HT1080 (cell line): ENCODE measurements around the gene SMTN. TPM values are rescaled to one million over a fixed set of nuclear protein-coding genes. Genes with fewer than 3 reads are reported as not detected.
A peak's percentile ranks its signal among the peaks of the same experiment; 100 is the strongest.
"Not testable (repeated sequence)": the region's sequence is repeated elsewhere in the genome, so short reads cannot be mapped to it uniquely, and the experiment has no call there.

Source experiments
- DNase-seq: peaks from one replicate; pipeline ENCODE4 v3.0.0-alpha.2; 2015; ENCODE audit warnings: low read depth
- total RNA-seq: library from RNA; depleted of rRNA; stranded (reverse); fragments of >200 nt; shearing (Covaris generic); gene quantifications from 2 replicates; pipeline ENCODE4 v1.2.3, GENCODE V29; 2014

The SMTN gene
- total RNA-seq, 1 experiment from 2014 or later = 96.3 TPM

DNA sequence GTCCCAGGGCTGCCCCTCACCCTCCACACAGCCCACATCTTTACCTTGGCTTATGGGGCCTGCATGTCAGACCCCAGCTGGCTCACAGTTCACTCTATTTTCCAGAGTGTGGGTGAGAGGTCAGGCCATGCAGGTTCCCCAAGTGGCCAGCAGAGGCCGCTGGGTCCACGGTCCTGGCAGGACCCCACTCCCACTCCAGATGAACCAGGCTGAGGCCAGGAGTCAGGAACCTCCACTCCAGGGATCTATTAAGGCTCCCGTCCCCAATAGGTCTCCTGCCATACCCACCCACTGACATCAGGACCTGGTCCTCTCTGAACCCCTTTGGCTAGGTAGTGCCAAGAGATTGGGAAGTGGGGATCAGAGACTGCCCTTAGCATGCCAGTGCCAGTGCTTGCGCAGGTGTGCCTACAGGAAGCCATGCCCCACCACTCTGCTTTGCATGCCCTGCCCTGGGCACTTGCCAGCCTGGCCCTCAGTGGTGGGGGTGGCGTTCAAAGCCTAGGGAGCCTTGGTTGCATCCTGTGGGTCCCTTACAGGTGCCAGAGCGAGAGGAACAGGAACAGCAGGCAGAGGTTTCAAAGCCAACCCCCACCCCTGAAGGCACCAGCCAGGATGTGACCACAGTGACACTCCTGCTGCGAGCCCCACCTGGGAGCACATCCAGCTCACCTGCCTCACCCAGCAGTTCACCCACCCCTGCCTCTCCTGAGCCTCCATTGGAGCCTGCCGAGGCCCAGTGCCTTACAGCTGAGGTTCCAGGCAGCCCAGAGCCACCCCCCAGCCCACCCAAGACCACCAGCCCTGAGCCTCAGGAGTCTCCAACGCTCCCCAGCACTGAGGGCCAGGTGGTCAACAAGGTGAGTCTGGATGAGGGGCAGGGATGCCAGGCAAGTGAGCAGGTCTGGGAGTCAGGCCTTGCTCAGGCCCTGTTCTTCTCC lies 8.3 kb downstream of the SMTN start:
- no peak for DNase-seq

DNA sequence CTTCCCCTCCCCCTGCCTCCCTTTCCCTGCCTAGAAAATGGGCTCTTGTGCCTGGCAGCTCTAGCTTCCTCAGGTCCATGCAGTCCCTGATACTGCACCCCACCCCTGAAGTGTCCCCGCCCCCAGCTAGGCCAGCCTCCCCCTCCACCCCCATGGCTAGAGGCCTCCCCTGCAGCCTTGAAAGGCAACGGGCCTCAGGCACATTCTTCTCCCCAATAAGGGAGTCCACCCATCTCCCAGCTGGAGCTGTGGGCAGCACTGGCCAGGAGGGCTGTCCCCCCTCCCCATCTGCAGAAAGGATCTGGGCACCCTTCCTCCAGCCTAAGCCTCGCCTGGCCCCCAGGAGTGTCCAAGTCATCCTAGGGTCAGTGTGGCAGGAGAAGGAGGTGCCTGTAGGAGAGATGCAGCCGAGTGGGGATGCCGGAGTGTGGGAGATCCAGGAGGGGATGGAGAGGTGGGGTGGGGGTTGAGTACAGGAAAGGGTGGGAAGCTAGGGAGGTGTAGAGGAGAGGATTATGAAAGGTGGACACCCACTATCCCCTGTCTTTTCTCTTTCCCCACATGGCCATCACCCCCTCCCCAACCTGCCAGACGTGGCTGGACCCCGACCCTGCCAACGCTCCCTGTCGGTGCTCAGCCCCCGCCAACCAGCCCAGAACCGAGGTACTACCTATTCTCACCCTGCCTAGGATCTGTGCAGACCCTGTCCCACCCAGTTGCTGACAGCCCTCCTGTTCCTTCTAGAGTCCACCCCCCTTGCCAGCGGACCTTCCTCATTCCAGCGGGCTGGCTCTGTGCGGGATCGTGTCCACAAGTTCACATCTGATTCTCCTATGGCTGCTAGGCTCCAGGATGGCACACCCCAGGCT lies 9.3 kb downstream of the SMTN start:
- DNase-seq = no peak

DNA sequence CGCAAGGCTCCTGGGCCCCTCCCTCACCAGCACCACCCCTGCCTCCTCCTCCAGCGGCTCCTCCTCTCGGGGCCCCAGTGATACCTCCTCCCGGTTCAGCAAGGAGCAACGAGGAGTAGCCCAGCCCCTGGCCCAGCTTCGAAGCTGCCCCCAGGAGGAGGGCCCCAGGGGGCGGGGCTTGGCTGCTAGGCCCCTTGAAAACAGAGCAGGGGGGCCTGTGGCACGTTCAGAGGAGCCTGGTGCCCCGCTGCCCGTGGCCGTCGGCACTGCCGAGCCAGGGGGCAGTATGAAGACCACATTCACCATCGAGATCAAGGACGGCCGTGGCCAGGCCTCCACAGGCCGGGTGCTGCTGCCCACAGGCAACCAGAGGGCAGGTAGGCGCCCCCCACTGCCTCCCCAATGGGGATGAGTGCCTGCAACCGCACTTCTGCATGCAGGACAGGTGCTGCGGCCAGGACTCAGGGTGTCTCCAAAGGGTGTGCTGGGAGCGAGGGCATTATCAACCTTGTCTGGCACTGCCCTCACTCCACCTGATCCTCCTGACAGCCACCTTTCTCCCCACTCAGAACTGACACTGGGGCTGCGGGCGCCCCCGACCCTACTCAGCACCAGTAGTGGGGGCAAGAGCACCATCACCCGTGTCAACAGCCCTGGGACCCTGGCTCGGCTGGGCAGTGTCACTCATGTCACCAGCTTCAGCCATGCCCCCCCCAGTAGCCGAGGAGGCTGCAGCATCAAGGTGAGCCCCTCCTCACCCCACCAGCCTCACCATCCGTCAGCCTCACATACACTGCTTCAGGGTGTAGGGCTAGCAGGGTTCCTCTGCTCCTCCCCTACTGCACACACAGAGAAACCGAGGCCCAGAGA lies 10.2 kb downstream of the SMTN start:
- no peak for DNase-seq

DNA sequence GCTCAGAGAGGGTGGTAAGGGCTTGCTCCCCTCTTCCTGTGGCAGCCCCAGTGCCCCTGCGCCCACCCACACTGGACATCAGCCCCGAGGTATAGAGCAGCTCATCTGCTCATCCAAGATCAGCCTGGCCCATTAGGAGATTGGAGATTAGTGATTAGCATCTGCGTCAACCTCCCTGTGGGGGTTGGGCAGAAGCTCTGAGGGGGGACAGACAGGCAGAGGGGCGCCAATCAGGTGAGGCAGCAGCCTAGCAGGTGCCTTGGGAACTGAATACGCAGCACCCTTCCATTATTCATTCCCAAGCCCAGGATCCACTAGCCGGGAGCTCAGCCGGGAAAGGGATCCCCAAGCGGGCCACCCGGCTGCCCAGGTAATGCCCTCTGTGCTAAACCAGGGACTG lies 11.0 kb downstream of the SMTN start:
- no peak for DNase-seq

DNA sequence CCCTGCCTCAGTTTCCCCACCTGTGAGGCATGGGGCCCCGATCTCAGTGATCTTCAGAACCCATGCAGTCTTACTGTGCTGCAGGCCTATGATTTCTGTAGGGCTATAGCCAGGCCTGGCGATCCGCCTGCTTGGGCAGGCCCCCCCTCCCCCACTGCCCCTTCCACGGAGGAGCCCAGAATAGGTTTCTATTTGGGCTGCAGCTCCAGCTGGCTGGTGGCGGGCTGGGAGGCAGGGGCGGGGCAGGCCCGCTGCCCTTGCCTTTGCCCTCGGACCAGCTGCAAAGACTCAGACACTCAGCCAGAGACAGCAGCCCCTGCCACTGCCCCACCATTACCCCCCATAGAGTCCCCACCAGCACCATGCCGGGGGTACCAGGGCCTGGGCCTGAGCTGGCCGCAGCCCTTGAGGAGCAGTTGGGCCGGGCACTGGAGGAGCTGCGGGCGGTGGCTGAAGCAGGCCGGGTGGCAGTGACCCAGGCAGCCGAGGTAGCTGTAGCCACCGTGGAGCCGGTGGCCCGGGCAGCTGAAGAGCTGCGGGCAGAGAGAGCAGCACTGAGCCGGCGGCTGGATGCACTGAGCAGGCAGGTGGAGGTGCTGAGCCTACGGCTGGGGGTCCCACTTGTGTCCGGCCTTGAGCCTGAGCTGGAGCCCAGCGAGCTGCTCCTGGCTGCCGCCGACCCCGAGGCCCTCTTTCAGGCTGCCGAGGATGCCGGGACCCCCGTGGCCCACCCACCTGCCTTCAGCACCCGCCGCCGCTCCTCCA lies 12.2 kb downstream of the SMTN start:
- no peak for DNase-seq

DNA sequence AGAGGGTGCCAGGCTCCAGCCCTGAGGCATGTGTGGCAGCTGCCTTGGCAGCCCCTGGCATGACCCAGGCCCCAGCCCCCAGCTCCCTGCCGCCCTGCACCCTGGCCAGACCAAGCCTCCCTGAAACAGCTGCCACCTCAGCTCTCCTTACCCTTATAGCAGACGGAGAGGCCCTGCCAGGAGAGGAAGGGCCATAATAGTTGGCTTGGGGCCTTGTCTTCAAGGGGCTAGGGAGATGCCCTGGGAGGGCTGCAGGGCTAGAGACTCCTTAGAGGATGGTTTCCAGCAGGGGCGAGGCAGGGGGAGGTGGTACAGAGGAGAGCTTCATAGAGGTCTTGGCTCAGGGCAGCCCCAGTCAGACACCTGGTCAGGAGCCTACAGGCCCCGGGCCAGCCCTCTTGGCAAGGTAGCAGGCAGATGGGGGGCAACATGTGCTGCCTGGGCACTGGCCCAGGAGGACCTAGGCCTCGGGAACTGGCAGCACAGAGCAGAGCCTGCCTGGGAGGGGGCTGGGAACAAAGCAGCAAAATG lies 13.0 kb downstream of the SMTN start:
- no peak for DNase-seq

DNA sequence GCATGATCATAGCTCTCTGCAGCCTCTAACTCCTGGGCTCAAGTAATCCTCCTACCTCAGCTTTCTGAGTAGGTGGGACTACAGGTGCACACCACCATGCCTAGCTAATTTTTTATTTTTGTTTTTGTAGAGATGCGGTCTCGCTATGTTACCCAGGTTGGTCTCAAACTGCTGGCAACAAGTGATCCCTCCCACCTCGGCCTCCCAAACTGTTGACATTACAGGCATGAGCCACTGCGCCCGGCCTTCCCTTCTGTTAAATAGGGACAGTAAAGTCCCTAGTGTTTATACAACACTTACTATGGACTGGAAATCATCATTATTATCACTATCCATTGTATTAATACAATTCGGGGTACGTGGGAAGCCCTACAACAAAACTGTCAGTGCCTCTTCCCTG lies 13.6 kb downstream of the SMTN start:
- no peak for DNase-seq

DNA sequence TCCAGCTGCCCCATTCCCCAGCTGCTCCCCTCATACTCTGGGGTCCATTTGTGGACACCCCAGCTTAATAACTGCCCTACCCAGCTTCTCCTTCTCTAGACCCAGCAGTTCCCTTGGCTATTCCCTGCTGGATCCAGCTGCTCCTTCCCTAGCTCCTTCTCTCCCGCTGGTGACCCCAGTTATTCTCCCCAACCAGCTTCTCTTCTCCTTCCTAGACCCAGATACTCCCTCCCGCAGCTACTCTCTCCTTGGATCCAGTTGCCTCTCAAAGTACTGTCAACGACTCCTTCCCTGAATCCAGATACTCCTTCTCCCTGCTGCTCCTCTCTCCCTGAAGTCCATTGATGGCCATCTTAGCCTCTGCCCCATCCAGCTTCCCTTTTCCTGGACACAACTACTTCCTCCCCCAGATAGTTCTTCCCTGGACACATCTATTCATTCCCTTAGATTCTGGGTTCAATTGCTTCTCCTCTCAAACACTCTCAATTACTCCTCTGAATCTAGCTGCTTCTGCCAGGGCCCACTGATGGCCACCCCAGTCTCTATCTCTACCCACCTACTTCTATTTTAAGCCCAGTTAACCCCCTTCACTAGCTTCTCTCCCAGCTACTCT lies 14.6 kb downstream of the SMTN start:
- no peak for DNase-seq

DNA sequence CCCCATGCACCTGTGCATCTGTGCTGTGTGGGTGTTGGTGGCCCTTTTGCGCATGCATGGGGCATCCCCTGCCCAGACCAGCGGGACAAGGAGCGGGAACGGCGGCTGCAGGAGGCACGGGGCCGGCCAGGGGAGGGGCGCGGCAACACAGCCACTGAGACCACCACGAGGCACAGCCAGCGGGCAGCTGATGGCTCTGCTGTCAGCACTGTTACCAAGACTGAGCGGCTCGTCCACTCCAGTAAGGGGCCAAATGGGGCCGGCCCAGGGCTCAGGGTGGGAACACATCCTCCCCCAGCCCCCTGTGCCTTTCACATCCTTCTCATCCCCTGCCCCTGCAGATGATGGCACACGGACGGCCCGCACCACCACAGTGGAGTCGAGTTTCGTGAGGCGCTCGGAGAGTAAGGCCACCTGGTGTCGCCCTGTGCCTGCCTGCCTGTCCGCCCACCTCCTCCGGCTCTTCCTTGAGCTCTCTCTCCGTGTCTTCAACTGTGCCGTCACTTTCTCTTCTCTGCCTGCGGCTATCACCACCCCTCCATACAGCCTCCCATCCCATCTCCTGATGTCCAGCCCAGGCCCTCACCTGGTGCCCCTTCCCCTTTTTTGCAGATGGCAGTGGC lies 15.7 kb downstream of the SMTN start:
- DNase-seq = no peak

DNA sequence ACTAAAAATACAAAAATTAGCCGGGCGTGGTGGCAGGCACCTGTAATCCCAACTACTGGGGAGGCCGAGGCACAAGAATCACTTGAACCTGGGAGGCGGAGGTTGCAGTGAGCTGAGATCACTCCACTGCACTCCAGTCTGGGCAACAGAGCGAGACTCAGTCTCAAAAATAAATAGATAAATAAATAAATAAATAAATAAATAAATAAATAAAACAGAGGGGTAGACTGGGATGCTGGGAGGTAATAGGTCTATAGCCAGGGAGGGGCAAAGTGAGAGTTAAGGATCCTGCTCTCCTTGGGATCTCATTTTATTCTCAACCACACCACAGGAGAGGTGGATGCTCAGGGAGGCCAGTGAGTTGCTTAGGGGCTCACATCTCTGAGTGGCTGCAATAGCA lies 16.4 kb downstream of the SMTN start:
- not testable (repeated sequence) for DNase-seq

DNA sequence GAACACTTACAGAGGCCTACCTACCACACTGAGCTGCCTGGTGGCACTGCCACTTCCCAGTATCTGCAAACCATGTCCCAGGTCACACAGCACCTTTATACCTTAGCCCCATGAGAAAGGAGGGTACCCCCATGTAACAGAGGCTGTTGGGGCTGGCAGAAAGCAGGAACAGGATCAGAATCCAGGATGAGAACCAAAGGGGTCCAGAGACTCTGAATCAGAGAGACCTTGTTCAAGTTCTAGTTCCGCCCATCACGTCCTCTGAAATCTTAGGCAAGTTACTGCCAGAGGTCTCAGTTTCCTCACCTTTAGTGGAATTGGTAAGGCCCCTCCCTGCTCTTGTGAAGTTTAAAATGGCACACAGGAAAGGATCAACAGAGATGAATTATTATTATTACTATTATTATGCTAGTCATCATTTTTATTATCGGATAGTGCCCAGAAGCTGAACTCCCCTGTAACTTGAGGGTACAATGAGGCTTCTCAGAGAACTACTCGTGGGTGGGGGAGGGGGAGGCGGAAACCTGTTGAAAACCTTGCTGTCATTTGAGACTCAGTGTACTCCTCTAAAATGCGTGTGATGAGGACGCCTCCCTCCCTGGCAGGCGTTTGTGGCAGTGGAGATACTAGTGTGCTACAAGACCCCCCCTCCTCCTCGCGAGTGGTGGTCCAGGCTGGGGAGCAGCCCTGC lies 17.0 kb downstream of the SMTN start:
- DNase-seq = no peak

DNA sequence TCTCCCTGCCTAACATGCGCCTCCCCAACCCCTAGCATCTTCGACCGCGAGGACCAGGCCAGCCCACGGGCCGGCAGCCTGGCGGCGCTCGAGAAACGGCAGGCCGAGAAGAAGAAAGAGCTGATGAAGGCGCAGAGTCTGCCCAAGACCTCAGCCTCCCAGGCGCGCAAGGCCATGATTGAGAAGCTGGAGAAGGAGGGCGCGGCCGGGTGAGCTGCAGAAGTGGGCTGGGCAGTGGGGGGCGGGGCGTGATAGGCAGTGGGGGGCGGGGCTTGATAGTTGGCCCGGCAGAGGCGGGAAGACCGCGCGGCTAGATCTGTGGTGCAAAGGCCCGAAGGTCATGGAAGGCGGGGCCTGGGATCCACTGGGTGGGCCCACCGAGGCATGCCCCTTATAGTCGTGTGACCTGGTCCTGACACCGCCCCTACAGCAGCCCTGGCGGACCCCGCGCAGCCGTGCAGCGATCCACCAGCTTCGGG lies 17.6 kb downstream of the SMTN start:
- no peak for DNase-seq

DNA sequence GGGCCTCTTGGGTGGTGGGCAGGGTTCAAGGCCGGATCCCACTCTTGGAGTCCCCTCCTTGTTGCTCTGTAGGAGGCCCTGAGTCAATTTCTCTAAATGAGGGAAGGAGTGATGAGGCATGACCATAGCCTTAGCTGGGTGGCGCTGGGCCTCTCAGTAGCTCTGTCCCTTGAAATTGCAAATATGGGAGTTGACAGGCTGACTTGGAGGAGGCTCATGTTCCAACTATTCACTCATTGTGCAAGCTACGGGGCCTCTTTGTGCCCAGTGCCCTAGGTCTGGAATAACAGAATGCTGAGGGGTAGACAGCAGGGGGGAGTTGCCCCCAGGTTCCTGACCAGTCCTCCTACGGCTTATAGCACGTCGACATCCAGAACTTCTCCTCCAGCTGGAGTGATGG lies 18.3 kb downstream of the SMTN start:
- DNase-seq = no peak

DNA sequence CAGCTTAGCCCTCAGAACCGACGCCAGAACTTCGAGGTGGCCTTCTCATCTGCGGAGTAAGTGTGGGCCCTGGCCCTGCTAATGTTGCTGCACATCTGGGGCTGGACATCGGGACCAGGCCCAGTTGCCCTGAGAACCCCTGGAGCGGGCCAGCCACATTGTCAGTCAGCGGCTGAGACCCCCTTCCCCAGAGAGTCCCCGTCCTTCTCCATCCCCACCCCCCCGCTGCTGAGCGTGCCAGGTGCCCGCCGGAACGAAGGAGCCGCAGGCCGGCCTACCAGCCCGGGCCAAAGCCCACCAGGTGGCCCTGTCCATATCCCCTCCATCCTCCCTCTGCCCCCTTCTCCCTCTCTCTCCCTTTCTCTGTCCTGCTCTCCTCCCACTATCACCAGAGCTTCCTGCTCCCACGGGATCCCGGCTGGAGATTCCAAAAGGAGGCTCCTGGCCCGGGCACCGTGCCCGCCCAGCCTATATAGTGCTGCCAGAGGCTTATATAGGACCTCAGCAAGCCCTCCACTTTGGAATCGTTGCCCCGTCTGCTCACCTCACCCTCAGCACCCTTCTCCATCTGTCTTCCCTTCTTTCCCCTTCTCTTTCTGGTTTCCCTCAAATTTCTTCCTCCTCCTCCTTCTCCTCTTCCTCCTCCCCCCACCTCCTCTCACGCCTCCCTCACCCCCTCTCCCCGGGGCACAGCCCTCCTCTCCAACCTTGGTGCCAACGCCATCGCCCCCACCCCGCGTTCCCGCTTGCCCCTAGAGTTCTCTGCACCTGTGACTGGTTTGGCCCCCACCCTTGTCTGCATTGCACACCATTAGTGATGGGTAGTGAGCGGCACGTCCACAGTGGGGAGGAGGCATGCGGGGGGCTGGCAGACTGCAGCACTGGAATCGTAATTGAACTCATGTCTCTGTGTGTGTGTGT lies 19.0 kb downstream of the SMTN start:
- no peak for DNase-seq

DNA sequence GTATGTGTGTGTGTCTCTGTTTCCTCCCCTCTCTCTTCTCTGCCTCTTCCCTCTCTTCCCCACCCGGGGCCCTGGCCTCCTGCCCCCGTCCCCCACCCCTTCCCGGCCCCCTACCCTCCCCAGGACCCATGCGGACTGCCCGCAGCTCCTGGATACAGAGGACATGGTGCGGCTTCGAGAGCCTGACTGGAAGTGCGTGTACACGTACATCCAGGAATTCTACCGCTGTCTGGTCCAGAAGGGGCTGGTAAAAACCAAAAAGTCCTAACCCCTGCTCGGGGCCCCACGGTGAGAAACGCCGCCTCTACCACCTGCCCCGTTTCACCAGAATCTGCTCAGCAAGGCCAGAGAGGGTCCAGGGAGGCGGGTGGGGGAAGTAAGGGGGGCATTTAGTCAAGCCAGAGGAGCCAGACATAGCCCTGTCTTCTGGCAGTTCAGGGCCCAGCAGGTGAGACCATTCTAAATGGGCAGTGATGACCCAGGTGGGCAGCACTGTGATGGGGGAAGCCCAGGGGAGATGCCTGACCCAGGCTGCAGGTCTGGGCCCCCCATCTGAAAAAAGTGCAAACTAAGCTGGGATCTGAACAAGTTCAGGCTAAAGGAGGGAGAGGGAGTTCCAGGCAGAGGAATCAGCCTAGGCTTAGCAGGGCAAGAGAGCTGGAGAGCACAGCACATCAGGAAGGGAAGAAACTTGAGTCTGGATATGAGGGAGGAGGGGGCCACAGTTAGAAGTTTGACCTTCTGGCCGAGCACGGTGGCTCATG lies 19.8 kb downstream of the SMTN start:
- no peak for DNase-seq

DNA sequence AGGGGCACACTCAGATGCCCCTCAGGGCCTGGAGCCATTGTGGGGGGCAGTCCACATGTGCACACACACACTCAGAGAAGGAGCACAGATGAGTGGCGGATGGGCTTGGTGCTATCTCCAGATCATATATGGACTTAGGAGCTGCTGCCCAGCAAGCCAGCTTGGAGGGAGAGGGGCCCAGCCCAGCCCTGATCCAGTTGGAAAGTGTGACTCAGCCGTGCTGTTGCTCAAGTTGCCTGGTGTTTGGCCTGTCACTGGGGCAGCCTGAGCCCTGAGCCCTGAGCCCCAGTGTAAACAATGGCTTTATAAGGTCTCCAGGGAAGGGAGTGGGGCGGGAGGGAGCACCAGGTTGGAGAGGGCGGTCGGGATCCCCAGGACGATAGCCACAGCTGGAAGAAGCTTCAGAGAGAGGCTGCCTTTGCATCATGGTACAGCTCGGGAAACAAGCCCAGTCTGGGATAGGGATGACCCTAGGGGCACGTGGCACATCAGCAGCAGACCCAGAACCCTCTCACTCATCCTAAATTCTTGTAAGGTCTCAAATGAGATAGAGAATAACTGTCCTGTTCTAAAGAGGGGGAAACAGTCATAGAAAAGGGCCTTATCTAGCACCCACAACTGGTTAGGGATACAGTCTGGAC lies 21.4 kb downstream of the SMTN start:
- DNase-seq = peak; percentile 67
